Measurements from ENCODE around the gene NUP160.
A peak's percentile ranks its signal among the peaks of the same experiment; 100 is the strongest.
"Not testable (repeated sequence)": the region's sequence is repeated elsewhere in the genome, so short reads cannot be mapped to it uniquely, and the experiment has no call there.

The NUP160 gene

DNA sequence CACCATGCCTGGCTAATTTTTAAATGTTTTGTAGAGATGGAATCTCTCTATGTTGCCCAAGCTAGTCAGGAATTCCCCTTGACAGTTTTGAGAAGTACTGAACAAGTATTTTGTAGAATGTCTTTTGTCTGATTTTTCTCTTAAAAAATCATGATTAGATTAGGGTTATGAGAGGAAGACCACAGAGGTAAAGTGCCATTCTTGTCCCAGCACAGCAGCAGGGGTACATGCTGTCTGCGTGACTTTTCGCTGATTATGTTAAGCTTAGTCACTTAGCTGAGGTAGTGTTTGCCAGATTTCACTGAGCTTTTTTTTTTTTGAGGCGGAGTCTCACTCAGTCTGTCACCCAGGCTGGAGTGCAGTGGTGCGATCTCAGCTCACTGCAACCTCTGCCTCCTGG is 13.6 kb upstream of the NUP160 start:
- no peak for DNase-seq (ENCODE audit: low read depth)

- DNase-seq (ENCODE audit: low read depth), result no peak
Observed at GRCh38 chr11:47860536-47860935, 12.4 kb upstream of the NUP160 start.

- no peak for DNase-seq (ENCODE audit: low read depth)
Observed at GRCh38 chr11:47857892-47858543, 9.9 kb upstream of the NUP160 start.

- DNase-seq (ENCODE audit: low read depth), result no peak
Observed at GRCh38 chr11:47857485-47857884, 9.3 kb upstream of the NUP160 start.

GRCh38 chr11:47856186-47856585 is 8.0 kb upstream of the NUP160 start:
- no peak for DNase-seq (ENCODE audit: low read depth)

DNA sequence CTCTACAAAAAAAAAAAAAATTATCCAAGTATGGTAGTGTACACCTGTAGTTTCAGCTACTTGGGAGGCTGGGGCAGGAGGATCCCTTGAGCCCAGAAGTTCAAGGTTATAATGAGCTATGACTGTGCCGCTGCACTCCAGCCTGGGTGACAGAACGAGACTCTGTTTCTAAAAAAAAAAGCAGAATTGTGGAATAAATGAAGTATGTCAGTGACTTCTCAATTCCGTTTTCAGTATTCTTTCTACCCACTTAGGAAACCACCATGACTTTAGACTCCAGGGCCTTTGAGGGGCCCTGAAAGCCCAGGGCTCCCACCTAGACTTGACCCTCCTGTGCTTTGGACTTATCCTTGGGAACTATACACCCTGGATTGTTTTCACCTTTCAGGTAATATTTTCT is 6.5 kb upstream of the NUP160 start:
- no peak for DNase-seq (ENCODE audit: low read depth)

GRCh38 chr11:47852053-47852452 is 3.9 kb upstream of the NUP160 start:
- no peak for DNase-seq (ENCODE audit: low read depth)

- DNase-seq (ENCODE audit: low read depth), result no peak
Observed at GRCh38 chr11:47850337-47850736, 2.2 kb upstream of the NUP160 start.

GRCh38 chr11:47848700-47849155 is 578 bp upstream of the NUP160 start:
- DNase-seq (ENCODE audit: low read depth), result no peak

DNA sequence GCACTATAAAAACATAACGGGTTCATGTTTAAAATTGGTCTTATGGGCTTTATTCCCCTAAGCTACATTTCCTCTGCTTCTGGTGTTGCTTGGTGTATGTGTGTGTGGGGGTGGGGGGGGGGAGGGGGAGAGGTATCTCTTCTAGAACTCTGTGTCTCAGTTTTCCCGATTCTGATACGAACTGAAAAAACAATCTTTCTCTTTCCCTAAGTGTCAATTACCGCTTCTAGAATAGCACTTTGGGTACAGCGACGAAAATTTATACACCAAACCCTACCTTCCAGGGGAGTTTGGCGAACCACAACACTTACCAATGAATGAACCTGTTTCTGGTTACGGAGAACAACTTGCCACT is 636 bp downstream of the NUP160 start:
- DNase-seq (ENCODE audit: low read depth), result no peak

GRCh38 chr11:47846998-47847397 is 1.2 kb downstream of the NUP160 start:
- DNase-seq (ENCODE audit: low read depth), result no peak

GRCh38 chr11:47843361-47844055 is 4.6 kb downstream of the NUP160 start:
- no peak for DNase-seq (ENCODE audit: low read depth)

DNA sequence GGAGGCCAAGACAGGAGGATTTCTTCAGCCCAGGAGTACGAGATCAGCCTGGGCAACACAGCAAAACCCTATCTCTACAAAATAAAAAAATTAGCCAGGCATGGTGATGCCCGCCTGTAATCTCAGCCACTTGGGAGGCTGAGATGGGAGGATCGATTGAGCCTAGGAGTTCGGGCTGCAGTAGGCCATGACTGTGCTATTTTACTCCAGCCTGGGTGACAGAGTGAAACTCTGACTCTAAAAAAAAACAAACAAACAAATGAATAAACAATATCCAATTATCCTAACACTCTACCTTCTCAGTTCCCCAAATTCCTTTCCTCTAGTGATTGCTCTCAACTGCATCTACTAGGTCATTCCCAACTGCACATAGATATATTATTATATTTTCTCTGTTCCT is 5.4 kb downstream of the NUP160 start:
- DNase-seq (ENCODE audit: low read depth), result no peak

GRCh38 chr11:47837929-47838328 is 10.2 kb downstream of the NUP160 start:
- no peak for DNase-seq (ENCODE audit: low read depth)

DNA sequence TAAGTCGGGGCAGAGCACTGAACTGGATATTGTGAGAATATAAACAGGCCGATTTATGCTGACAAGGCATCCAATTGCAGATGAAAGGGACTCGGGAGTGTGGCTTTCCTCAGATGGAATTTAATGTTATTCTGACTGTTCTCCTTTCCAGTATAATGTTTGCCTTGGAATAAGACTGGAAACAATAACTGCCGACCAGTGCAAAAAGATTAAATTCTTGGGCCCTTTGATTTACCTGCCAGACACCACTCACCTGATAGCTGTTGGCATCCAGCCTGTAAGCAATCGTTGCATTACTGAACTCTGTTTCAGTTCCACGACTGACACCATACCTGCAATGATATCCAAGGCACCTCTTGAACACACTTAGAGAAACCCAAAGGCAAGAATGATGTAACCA is 10.9 kb downstream of the NUP160 start:
- no peak for DNase-seq (ENCODE audit: low read depth)

GRCh38 chr11:47830013-47830412 is 18.1 kb downstream of the NUP160 start:
- not testable (repeated sequence) for DNase-seq (ENCODE audit: low read depth)

- DNase-seq (ENCODE audit: low read depth), result no peak
Observed at GRCh38 chr11:47828284-47828683, 19.9 kb downstream of the NUP160 start.

GRCh38 chr11:47822664-47823063 is 25.5 kb downstream of the NUP160 start:
- not testable (repeated sequence) for DNase-seq (ENCODE audit: low read depth)

- no peak for DNase-seq (ENCODE audit: low read depth)
Observed at GRCh38 chr11:47819743-47820142, 28.4 kb downstream of the NUP160 start.

DNA sequence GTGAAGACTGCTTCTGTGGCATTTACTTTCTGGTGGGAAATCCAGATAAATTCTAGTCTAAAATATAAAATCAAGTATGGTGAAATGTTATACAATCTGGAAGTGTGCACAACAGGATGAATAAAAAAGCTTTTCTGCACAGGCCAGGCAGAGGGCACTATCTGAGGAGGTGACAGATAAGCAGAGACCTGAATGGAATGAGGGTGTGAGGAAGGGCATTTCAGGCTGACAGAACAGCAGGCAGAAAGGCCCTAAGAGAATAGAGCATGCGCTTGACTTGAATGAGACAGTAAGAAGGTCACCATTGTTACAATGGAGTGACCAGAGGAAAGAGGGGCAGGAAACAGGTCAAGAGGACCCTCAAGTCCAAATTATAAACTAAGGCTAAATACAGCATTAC is 47.4 kb downstream of the NUP160 start:
- no peak for DNase-seq (ENCODE audit: low read depth)

- DNase-seq (ENCODE audit: low read depth), result peak; percentile 67
Observed at GRCh38 chr11:47797633-47798032, 50.5 kb downstream of the NUP160 start.

GRCh38 chr11:47791774-47792430 is 56.2 kb downstream of the NUP160 start:
- no peak for DNase-seq (ENCODE audit: low read depth)

GRCh38 chr11:47790017-47790416 is 58.1 kb downstream of the NUP160 start:
- DNase-seq (ENCODE audit: low read depth), result not testable (repeated sequence)
